NCI-H2227 (cell line): Measurements from ENCODE around the gene CDH22.

Source experiments
- DNase-seq: peaks from one replicate; lab custom pipeline; 2025; ENCODE audit not compliant: unreplicated experiment; lab: John Stamatoyannopoulos, UW

CDH22 gene

GRCh38 chr20:46154305-46154704, 154.0 kb downstream of the CDH22 start:
- no peak for DNase-seq

GRCh38 chr20:46152824-46153586, 155.3 kb downstream of the CDH22 start:
- DNase-seq: no peak

DNA sequence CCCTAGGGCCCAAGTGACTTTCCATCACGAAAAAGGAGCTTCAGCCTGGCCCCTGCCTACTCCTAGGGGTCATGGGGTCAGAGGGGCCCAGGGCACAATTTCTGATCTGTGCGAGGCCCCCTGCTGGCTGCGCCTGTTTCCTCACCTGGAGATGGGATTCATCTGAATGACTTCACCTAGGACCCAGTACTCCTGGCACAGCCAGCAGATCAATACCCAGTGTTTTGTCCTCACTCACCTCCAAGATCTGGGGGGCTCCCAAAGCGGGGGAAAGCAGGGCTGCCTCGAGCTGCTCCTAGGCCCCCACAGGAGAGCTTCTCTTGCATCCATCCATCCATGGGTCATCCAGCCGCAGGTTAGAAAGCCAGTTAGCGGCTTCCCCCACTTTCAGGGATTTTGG, 156.4 kb downstream of the CDH22 start:
- no peak for DNase-seq

GRCh38 chr20:46150943-46151342, 157.4 kb downstream of the CDH22 start:
- no peak for DNase-seq

- no peak for DNase-seq
Observed at GRCh38 chr20:46148313-46149208, 159.7 kb downstream of the CDH22 start.

- no peak for DNase-seq
Observed at GRCh38 chr20:46145713-46146112, 162.6 kb downstream of the CDH22 start.

DNA sequence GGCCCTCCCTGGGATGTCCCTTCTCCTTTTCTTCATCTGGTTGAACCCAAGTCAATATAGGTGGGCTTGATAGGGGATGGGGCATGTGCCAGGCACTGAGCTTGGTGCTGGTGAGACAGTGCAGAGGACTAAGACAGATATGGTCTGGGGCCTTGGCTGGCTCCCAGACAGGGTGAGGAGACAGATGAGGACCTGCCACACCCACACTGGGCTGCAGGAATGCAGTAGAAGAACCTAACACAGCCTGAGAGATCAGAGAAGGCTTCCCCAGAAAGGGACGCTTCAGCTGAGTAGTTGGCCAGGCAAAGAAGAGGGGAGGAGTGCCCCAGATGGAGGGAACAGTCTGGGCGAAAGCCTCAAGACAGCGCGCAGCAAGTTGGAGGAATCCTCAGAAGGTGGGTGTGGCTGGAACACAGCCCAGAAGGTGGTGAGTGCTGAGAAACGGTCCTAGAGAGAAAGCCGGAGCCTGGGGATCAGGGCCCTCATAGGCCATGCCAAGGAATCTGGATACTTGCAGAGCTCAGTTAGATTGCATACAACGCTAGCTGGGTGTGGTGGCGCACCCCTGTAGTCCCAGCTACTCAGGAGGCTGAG, 163.8 kb downstream of the CDH22 start:
- DNase-seq: no peak

DNA sequence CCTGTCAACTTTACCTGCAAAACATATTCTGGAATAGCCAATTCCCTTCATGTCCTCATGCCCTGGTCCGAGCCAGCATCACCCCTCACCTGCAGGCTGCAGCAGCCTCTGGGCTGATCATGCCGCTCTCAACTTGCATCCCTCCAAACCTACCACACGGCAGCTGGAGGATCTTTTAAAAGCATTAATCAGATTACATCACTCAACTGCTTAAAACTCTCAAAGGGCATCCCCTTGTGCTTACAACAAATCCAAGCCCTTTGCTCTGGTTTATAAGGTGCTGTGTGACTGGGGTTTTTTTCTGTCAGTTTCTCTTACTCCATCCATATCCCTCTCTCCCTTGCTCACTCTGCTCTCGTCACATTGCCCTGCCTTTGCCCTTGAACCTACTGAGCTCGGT, 166.2 kb downstream of the CDH22 start:
- DNase-seq: no peak

DNA sequence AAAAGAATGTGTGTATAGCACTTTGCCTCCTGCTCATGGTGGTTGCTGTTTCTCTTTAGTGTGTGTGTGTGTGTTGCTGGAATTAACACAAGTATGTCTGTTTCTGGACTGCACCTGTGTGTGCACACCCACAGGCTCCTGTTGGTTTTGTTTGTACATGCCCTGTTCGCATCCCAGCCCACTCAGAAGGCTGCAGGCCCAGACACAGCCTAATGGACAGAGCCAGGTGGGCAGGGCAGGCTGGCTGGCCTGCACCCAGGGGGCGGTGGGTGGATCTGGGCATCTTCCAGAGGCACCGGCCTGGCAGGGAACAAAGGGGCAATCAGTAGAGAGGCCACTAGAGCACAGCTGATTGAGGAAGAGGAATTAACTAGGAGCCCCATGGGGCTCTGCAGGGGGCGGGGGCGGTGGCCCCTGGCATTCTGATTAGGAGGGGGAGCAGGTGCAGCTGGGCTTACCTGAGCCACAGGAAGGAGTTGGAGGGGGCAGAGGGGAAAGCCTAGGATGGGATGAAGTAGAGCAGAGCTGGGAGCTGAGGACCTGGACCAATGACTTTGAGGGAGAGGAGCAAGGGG, 168.3 kb downstream of the CDH22 start:
- peak; percentile 55 for DNase-seq

DNA sequence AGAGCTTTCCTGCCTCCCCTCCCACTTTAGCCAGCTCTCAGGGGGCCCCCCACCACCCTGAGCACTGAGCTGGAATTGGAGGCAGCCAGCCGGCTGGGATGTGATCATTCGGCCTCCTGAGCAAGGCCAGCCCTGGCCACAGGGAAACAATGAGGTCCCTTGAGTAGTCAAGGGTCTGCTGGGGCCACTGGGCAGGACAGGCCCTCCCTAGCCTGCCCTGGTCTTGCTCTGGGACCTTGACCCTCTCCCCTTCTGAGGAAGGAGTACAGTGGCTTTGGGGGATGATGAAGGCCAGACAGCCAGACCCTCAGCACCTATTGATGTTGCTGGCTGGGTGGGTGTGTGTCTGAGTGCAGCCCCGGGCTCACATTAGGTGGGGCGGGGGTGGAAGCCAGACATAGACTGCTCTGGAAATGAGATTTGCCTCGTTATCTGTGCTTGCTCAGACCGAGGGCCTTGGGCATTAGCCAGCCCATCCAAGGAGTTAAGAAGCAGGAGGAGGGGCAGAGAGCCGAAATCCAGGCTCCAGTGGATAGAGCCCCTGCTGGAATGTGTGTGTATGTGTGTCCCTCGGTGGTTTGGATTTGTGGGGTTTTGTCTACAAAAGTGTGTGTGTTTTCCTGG, 168.9 kb downstream of the CDH22 start:
- DNase-seq: peak; percentile 55

DNA sequence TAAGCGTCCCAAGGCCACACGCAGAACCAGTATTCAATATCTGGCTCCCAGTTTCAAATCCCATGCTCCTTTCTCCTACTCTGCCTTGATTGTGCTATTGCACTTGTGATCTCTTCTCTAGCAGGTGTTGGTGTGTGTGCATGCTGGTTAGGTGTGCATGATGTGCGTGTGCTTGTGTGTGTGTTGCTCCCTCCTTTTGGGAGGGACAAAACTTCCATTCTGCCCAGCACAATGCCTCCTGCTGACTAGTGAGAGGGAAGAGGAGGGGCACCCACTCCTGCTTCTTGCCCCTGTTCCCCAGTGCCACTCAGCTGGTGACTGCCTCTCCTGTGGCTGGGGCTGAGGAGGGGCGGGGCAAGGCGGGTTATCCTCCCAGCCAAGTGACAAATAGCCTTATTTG, 170.5 kb downstream of the CDH22 start:
- no peak for DNase-seq

- no peak for DNase-seq
Observed at GRCh38 chr20:46135856-46136633, 172.3 kb downstream of the CDH22 start.

- DNase-seq: no peak
Observed at GRCh38 chr20:46134716-46135115, 173.6 kb downstream of the CDH22 start.

DNA sequence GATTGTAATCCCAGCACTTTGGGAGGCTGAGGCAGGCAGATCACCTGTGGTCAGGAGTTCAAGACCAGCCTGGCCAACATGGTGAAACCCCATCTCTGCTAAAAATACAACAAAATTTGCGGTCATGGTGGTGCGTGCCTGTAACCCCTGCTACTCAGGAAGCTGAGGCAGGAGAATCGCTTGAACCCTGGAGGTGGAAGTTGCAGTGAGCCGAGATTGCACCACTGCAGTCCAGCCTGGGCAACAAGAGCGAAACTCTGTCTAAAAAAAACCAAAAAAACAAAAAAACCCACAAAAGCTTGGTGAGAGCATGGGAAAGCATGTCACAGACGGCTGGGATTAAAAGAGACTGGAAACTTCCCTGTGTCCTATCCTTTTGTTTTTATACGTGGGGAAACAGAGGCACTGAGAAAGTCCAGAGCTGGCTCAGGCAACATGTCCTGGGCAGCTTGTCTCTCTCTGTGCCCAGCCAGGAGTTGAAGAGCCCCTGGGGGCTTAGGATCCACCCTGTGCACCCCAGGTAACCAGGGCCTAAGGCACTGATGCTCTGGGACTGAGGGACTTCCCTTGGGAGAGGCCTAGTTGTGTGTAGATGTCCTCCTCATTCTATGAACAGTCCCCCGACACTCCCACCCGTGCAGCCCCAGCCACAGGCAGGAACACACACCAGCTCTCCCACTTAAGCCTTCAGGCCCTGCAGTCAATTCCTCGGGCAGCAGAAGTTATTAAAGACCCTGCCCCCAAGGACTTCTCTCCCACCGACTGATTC, 174.2 kb downstream of the CDH22 start:
- no peak for DNase-seq

DNA sequence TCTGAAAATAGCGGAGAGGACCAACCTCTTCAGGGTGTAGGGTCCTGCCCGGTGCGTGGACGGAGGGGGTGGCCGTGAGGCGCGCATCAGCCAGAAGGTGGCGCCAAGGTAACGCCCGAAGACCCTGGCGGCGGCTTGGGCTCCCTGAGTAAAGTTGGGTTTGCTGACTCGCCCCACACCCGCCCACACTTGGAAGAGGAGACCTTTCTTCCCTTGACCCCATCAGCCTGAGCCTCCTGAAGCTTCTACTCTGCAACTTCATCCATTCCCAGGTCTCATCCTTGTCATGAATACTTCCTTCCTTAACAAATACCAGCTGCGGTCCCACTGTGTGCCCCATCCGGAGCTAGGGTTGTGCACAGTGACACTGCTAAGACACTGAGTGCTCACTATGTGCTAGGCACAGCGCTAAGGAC, 175.6 kb downstream of the CDH22 start:
- peak; percentile 81 for DNase-seq

GRCh38 chr20:46131396-46131795, 176.9 kb downstream of the CDH22 start:
- DNase-seq: no peak

DNA sequence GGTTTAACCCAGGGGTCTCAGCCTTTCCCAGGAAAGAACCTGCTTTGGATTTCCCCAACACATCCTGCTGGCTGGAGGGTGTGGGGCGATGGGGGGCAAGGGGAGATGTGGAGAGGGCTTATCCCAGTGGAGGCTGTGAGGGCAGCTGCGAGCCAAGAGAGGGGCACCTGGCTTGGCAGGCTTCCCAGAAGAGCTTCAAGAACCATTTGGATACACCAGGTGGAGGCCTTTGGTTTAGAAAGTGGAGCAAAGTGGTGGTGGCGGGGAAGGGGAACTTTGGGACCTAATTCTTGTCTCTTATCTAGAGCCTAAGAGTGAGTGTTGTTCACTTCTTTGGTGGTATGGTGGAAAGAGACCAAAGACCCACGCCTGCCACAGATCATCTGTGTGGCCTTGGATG, 177.8 kb downstream of the CDH22 start:
- no peak for DNase-seq

DNA sequence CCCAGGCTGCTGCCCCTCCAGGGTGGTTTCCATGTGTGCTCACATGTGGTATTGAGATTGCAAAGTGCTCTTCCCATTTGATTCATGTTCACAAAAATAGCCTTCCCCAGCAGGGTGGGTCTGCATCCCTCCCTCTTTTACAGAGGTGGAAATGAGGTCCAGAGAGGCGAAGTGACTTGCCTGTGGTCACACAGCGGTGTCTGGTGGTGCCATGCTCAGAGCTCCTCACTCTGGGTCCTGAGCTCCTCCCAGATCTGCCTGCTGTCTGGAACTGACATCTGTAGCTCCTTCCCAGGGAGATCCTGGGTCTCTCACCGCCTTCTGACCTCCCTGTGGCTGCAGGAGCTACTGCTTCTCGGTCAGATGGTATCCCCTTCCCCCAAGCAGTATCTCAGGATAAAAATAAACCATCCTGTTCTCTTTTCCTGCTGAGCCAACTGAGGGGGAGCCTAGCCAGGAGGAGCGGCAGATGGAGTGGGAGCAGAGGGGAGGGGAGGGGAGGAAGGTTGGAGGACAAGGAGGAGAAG, 178.3 kb downstream of the CDH22 start:
- DNase-seq: peak; percentile 32
